ENCODE data around the gene IL3.
A peak's percentile ranks its signal among the peaks of the same experiment; 100 is the strongest.
"Not testable (repeated sequence)": the region's sequence is repeated elsewhere in the genome, so short reads cannot be mapped to it uniquely, and the experiment has no call there.

The IL3 gene

DNA sequence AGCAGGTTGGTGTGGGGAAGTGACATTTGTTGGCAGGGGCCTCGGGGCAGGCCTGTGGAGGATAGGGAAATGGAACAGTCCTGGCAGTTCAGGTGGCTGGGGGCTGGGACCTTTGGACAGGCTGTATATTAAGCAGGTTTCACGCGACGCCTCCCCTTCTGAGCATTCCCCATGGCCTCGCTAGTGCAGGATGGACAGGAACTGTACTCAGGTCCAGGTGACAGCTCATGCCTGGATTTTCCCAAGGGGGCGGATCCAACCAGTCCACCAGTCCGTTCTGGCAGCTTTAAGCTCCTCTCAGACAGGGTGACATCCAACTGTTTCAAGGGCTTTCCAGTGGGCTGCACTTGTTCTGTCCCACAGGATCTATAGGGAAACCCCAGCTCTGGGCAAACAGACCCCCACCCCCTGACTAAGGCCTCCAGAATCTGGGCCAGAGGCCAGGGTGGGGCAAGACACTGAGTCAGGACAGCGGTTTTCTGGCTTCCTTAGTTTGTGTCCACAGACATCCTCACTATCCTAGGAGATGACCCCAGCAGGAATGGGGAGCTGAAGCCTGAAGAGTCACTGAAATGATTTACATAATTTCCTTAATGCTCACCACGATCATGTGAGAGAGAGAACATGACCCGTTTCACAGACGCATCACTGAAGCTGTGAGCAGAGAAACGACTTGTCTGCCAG, 34.1 kb downstream of the IL3 start:
- no peak for DNase-seq (ENCODE audit: low read depth in 2 of 2)

DNA sequence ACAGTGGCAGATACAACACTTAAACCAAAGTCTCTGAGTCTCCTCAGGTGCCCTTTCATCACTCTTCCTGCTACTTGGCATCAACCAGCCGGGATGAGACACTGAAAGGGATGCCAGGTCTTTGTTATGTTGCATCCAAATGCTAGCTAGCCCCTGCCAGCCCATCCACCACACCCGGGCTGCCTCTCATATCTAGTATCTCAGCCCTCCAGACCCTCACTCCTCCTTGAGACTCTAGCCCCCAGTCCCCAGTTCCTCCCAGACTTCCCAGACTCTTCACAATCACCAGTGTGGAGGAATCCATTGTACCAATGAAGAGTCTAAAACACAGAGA, 34.6 kb downstream of the IL3 start:
- DNase-seq (ENCODE audit: low read depth in 2 of 2) = no peak

DNA sequence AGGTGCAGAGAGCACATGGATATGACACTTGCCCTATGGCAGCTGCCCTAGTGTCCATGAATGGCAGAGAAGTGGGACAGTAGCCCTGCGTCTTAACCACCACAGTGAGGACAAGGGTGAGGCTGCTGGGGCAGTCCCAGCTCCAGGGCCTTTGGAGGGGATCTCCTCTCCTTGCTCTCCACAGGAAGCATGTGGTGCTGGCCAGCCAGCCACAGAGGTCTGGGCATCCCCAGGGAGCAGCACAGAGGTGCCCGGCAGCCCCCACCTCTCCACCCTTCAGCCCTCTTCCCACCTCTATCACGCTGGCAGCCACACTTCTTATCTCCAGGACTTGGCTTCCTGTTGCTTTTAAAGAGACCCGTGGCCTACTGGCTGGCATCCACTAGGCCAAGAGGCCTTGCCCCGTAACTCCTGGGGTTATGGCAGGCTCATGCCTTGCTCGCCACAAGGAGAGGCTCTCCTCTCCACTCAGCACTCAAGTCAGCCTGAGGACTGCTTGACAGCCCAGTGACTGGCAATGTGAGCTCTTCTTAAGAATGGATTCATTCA, 35.0 kb downstream of the IL3 start:
- no peak for DNase-seq (ENCODE audit: low read depth in 2 of 2)

GRCh38 chr5:132096904-132097303, 36.4 kb downstream of the IL3 start:
- DNase-seq (ENCODE audit: low read depth in 2 of 2) = no peak

DNA sequence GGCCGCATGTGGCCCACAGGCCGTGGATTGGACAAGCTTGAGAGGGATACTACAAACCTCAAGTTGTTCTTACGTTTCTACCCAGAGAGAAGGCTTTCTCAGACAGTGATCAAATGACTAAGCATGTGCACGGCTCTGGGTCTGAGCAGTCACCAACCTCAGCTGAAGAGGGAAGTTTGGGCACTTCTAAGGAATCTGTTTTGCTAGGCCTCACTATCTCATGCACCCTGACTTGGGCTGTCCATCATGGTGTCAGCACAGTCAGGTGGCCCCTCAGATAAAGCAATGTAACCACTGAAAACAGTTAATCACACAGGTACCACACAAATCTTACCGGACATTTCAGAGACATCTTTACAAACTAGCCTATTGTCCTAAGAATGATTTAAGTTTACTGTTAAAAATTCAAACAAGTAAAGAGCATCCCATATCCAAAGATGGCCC, 37.7 kb downstream of the IL3 start:
- DNase-seq (ENCODE audit: low read depth in 2 of 2) = no peak

- DNase-seq (ENCODE audit: low read depth in 2 of 2) = no peak
Measured at GRCh38 chr5:132098621-132099020, 38.2 kb downstream of the IL3 start.

DNA sequence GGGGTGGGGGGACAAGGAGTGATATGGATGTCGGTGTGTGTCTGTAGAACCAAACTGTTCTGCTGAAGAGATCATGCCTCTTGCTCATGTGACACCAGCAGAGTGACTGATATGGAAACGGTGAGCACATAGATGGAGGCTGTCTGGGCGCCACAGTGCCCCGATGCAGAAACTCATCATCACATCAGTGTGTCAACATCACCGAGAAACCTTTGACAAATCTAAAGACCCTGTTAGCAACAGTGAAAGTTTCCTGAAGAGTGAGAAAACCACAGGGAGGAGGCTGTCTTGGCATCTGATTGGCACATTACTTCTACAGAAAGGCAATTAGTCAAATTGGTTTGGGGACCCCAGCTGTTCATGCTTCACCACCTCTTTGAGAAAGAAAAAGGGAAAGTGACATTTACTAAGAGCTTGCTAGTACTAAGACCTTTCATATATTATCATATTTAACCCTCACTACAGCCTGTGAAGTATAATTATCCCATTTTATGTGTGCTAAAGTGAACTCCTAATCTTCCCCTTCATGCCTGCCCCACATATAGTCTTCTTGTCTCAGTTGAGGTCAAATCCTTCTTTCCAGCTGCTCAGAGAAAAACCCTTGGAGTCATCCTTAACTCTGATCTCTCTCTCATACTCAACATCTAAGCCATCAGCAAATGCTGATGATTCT, 38.8 kb downstream of the IL3 start:
- DNase-seq (ENCODE audit: low read depth in 2 of 2) = peak; percentile 62 to 66

DNA sequence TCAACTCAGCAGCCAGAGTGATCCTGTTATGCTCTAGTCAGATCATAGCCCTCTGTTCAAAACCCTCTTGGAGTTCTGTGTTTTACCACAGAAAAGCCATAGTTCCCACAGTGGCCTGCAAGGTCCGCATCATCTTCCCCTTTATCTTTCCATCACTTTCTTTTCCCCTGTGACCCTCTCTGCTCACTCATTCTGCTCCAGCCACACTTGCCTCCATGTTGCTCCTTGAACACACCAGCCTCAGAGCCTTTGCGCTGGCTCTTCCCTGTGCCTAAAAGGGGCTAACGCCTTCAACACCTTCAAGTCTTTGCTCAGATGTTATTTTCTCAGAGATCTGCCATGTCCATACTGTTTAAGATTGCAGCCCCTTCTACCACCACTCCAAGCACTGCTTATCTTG, 39.5 kb downstream of the IL3 start:
- DNase-seq (ENCODE audit: low read depth in 2 of 2) = no peak

DNA sequence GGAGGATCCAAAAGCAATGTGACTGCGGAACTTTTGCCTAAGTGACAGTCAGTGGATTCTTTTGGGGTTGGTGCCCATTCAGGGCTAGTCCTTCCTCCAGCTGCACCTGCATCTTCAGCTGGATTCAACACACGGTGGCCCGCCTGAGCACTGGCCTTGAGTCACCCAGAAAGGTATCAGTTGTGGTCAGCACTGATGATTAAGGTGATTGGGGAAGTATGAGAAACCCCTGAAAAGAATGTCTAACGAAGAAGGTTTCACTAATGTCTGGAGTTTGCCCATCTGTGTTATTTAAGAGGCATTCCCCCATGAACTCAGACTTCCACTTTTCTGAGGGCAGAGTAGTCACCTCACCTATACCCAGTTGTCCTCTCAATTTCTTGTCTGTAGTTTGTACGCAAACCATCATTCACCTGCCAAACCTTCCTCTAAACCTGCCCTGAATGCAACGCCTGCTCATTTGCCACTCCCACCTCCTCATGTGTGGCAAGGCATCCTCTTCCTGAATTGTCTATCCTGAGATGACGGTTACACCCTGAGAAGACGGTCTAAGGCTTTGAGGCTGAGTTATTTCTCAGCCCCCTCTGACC, 40.3 kb downstream of the IL3 start:
- DNase-seq (ENCODE audit: low read depth in 2 of 2) = no peak

DNA sequence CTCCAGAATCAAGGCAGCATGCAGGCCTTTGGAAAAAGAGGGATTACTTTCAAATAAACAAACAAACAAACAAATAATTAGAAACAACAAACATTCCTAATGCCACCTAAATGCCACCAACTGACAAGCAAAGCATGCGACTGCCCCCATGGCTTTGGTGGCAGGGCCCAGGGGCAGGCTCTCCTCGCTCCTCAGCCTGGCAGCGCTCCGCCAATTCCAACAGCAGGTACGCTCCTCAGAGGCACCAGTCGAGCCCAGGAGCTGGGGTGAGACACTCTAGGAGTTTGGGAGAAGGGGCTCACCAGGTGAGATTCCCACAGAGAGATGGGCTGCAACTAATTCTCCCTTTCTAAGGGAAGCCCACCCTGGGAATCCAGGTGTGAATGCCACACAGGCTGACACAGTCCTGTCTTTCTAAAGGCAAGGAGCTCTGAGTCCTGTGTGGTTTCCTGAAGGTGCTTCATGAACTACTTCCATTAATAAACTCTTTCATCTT, 41.0 kb downstream of the IL3 start:
- no peak for DNase-seq (ENCODE audit: low read depth in 2 of 2)

GRCh38 chr5:132102101-132102701, 41.7 kb downstream of the IL3 start:
- DNase-seq (ENCODE audit: low read depth in 2 of 2) = peak; percentile 31 to 46

- DNase-seq (ENCODE audit: low read depth in 2 of 2) = no peak
Measured at GRCh38 chr5:132102944-132103331, 42.5 kb downstream of the IL3 start.

- DNase-seq (ENCODE audit: low read depth in 2 of 2) = peak; percentile 62 to 75
Measured at GRCh38 chr5:132103332-132103951, 43.0 kb downstream of the IL3 start.

GRCh38 chr5:132103969-132104391, 43.5 kb downstream of the IL3 start:
- no peak for DNase-seq (ENCODE audit: low read depth in 2 of 2)

GRCh38 chr5:132104556-132104955, 44.1 kb downstream of the IL3 start:
- DNase-seq (ENCODE audit: low read depth in 2 of 2) = no peak

GRCh38 chr5:132105688-132106087, 45.2 kb downstream of the IL3 start:
- DNase-seq (ENCODE audit: low read depth in 2 of 2) = no peak

DNA sequence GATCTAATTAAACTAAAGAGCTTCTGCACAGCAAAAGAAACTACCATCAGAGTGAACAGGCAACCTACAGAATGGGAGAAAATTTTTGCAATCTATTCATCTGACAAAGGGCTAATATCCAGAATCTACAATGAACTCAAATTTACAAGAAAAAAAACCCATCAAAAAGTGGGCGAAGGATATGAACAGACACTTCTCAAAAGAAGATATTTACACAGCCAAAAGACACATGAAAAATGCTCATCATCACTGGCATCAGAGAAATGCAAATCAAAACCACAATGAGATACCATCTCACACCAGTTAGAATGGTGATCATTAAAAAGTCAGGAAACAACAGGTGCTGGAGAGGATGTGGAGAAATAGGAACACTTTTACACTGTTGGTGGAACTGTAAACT, 48.0 kb downstream of the IL3 start:
- DNase-seq (ENCODE audit: low read depth in 2 of 2) = not testable (repeated sequence)

DNA sequence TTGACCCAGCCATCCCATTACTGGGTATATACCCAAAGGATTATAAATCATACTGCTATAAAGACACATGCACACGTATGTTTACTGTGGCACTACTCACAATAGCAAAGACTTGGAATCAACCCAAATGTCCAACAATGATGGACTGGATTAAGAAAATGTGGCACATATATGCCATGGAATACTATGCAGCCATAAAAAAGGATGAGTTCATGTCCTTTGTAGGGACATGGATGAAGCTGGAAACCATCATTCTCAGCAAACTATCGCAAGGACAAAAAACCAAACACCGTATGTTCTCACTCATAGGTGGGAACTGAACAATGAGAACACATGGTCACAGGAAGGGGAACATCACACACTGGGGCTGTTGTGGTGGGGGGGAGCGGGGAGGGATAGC, 48.5 kb downstream of the IL3 start:
- DNase-seq (ENCODE audit: low read depth in 2 of 2) = not testable (repeated sequence)

DNA sequence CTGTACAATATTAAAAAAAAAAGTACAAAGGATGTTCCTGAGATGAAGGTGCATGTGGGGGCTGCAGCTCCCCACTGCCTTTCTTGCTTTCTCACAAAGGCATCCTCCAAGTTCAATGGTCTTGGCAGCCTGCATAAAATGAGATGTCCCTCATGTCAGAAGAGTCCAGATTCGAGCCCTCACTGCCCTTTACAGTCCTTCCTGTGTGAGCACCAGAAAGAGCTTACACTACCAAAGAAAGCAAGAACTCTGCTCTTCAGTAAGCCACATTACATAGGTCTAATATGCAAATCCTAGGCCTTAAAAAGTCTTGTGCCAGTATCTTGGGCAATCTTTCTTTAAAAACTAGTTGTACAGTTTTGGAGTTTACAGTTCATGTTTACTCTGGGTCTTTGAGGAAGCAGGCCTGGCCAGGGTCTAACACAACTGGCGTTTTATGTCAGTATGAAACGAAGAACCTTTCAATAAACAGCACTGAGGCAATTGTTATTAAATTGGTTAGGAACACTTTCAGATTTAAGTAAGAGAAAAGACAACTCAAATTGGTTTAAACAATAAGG, 49.1 kb downstream of the IL3 start:
- no peak for DNase-seq (ENCODE audit: low read depth in 2 of 2)

- no peak for DNase-seq (ENCODE audit: low read depth in 2 of 2)
Measured at GRCh38 chr5:132110195-132110594, 49.7 kb downstream of the IL3 start.

DNA sequence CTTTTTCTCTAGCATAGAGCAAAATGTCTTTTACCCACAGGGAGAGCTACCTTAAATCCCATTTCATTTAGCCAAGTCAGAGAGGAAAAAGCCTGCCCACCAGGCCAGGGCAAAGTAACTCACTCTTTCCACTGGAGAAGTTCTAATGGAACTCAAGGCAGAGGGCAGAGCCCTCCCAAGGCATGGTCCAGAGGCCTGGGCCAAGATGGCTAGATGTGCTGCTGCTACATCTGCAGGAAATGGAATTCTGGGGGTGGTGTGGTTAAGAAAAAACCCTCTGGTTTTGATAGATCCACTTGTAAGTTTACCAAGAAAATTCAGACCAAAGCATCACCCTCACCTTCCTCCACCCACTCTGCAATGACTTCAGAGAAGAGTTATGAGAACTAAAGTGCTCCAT, 50.5 kb downstream of the IL3 start:
- DNase-seq (ENCODE audit: low read depth in 2 of 2) = no peak

GRCh38 chr5:132112111-132112510, 51.7 kb downstream of the IL3 start:
- no peak for DNase-seq (ENCODE audit: low read depth in 2 of 2)
